NCI-H187 treated with DMSO at 0.1 percent for 48 hours (cell line): ENCODE results near the gene ASPHD1.
"Not testable (repeated sequence)": the region's sequence is repeated elsewhere in the genome, so short reads cannot be mapped to it uniquely, and the experiment has no call there.

Experiments used
- DNase-seq: peaks from one replicate; lab custom pipeline; 2025; lab: John Stamatoyannopoulos, UW

The ASPHD1 gene, protein sequence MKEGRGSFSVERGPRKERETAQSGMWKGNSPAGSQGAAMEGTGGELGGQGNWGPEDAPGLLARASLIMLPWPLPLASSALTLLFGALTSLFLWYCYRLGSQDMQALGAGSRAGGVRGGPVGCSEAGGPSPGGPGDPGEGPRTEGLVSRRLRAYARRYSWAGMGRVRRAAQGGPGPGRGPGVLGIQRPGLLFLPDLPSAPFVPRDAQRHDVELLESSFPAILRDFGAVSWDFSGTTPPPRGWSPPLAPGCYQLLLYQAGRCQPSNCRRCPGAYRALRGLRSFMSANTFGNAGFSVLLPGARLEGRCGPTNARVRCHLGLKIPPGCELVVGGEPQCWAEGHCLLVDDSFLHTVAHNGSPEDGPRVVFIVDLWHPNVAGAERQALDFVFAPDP

GRCh38 chr16:29900102-29900887, at the start of gene ASPHD1:
TSS of gene ASPHD1 (plus strand) at chr16:29900488. CDS start at chr16:29900972, 484 bp downstream.
- no peak for DNase-seq

DNA sequence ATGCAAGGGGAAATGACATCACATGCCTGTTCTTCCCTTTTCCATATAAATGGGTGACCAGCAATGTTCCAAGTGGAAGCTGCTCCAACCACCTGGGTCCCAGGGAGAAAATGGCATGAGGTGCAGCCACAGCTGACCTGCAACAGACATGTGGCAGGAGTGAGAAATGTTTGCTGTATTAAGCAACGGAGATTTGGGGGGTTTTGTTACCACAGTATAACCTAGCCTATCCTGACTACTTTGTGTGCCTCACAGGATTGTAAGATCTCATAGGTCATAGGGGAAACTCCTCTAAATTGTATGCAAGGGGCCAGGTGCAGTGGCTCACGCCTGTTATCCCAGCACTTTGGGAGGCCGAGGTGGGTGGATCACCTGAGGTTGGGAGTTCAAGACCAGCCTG, 49.3 kb upstream of the ASPHD1 start:
- DNase-seq, result no peak

DNA sequence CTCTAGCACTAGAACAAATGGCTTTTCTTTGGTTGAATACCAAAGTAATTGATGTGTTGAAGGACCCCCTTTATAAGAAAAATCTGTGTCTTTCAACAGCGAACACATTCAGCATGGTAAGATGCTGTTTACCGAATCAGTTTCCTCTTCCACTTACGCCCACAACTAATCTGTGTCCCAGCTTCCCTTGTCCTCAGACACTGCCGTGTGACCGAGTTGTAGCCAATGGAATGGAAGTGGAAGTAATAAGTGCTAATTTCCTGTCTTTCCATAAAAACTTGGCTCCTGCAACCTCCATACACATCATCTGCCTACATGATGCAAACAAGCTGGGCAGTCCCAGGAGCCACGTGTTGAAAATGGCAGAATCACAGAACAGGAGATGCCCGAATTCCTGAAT, 47.6 kb upstream of the ASPHD1 start:
- DNase-seq, result no peak

GRCh38 chr16:29854520-29855100, 45.7 kb upstream of the ASPHD1 start:
- DNase-seq, result no peak

DNA sequence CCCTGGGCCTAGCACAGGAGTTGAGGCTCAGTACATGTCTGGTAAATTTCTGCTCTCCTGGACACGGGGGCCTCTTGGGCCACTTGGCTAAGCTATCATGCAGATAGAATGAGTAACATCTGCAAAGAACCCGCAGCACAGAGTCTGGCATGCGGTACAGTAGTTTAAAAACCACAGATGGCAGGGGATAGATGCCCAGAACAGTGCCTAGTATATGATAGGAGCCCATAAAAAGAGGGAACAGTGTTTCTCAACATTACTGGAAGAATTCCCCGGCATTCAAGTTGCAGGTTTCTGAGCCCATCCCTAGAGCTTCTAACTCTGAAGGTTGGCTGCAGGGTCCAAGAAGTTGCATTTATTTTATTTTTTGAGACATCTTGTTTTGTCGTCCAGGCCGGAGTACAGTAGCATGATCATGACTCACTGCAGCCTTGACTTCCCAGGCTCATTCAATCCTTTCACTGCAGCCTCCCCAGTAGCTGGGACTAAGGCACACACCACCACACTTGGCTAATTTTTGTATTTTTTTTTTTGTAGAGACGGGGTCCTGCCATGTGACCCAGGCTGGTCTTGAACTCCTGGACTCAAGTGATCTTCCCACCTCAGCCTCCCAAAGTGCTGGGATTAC, 43.0 kb upstream of the ASPHD1 start:
- no peak for DNase-seq

- no peak for DNase-seq
Measured at GRCh38 chr16:29858149-29858849, 42.0 kb upstream of the ASPHD1 start.

GRCh38 chr16:29858974-29859373, 41.3 kb upstream of the ASPHD1 start:
- DNase-seq, result no peak

DNA sequence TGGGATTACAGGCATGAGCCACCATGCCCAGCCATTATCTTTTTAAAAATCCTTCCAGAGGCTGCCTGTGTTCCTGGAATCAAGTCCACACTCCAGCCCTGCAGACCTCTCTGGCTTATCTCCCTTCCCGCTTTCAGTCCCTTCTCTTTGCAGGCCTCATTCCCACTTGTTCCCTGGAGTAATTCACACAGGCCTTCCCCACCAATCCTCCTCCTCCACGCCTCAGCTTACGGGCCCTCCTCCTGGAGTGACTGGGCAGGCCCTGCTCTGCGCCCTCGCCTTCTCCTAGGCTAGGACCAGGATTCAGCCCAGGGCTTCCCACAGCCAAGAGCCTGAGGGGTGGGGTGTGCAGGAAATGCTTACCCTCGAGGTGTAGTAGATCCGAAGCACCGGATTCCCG, 40.1 kb upstream of the ASPHD1 start:
- no peak for DNase-seq

DNA sequence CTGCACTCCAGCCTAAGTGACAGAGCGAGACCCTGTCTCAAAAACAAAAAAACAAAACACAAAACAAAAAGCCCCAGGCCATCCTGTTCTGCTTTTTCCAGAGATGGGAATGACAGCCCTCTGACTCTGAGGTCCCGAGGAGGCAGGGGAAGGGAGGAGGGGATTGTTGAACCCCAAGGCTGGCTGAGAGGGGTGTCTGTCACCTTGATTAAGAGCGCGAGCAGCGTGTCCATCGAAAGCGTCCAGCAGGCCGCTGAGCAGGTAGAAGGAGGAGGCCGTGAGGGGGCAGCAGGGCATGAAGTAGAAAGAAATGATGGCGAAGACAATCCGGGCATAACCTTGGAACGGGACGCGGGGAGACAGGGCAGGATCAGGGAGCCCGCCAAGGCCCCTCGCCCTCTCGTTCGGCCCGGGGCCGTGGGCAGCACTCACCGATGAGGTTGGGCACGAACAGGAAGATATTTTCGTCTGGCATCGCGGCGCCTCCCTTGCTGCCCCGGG, 37.9 kb upstream of the ASPHD1 start:
- no peak for DNase-seq

DNA sequence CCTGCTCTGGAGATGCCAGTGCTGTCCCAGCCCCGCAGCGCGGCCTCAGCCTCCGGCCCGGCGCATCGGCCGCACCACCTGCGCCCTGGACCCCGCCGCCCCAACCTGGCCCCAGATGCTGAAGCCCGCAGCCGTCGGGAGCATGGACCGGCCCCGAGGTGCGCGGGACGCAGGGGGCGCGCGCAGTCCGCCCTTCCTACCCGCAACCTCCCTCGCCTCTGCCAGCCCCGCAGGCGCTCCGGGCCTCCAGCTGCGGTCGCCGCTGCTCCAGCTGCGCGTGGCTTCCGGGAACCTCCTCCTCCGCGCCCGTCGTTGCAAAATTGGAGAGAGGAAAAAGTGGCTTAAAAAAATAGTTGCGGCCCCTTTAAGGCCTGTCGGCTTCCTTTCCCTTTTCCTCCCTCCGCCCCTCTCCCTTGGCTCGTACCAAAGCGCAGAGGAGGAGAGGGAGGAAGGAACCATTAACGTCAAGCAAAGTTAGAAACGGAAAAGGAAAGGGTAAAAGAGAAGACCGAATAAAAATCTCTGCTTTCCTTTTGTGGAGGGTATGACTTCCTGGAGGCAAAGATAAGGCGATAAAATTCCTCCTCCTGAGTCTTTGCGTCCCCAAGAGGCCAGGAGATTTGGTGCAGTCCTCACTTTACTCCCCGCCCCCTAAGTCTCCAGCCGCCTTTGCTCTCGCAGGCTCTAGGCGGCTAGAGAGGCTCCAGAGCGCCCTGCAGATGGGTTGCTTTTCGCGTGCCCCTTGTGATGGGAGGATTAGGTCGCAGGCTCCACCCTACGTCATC, 37.2 kb upstream of the ASPHD1 start, which contains the start of gene CDIPT:
TSS of gene CDIPT (minus strand) at position 343 of the 785 bp plus-strand sequence. CDS start 369 bp downstream, outside the sequence.
- peak; percentile 39 for DNase-seq

DNA sequence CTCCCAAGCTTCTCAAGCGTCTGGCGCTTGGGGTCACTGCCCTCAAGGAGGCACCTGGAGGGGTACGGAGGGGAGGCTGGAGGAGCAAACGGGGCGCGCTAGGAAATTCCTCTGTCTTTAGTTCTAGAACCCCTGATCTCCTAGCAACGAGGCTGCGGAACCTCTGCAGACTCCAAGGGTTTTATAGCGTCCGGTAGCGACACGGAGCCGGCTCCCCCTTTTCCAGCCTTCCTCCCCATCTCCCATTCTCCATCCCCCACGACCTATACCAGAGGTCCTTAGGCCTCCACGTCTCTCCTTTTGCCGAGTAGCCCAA, 36.7 kb upstream of the ASPHD1 start:
- DNase-seq, result no peak

DNA sequence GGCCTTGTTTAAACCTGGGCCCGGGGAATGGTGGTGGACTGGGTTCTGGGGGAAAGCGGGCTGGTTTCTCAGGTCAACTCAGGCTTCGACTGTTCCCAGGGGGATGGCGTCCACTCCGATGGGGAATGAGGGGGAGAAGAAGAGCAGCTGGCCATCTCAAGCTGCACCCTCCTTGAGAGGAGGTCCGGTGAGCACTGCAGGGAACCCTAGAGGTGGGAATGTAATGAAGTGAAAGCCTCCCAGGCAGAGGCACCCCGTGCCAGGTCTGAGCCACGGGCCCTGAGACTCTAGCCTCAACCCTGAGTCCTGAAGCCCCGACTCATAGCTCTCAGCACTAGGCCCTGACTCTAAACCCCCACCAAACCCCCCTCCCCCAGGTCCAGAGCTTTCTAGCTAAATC, 36.1 kb upstream of the ASPHD1 start:
- no peak for DNase-seq

GRCh38 chr16:29868396-29869009, 31.8 kb upstream of the ASPHD1 start:
- DNase-seq, result no peak

DNA sequence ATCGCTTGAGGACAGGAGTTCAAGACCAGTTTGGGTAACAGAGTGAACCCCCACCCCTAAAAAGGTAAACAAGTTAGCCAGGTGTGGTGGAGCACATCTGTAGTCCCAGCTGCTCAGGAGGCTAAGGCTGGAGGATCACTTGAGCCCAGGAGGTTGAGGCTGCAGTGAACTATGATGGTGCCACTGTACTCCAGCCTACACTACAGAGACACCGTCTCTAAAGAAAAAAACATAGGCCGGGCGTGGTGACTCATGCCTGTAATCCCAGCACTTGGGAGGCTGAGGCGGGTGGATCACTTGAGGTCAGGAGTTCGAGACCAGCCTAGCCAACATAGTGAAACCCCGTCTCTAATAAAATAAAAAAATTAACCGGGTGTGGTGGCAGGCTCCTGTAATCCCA, 31.2 kb upstream of the ASPHD1 start:
- DNase-seq, result not testable (repeated sequence)

DNA sequence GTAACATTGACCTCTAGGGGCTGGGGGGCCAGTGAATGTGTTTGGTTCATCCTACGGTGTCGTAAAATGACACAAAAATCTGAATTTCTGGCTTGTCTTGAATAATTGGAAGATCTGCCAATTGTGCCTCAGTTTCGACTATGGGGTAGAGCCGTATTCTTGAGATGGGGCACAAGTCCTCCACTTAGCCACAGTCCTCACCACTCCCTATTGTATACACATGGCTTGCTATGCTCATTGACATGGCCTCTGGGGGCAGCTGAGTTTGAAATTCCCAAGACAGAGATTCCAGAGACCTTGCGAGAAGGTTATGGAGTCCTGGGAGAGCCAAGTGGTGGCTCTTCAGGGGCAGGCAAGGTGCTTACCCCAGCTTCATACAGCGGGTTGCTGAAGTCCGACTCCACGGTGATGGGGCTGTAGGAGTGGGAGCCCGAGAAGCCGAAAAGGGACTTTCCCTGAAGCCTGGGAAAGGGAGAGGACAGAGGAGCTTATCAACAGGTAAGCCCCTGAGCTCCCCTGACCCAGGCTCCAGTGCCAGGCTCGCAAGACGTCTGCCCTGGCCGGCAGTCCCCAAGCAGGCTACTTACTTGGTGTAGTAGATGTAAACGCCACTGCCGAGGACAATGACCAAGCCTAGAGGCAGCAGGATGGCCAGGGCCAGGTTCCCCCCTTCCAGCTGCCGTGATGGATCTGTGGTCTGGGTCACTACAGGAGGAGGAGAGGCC, 28.3 kb upstream of the ASPHD1 start:
- no peak for DNase-seq

GRCh38 chr16:29873319-29873718, 27.0 kb upstream of the ASPHD1 start:
- no peak for DNase-seq

GRCh38 chr16:29875206-29875605, 25.1 kb upstream of the ASPHD1 start:
- no peak for DNase-seq

GRCh38 chr16:29876217-29876593, 24.1 kb upstream of the ASPHD1 start:
- no peak for DNase-seq

DNA sequence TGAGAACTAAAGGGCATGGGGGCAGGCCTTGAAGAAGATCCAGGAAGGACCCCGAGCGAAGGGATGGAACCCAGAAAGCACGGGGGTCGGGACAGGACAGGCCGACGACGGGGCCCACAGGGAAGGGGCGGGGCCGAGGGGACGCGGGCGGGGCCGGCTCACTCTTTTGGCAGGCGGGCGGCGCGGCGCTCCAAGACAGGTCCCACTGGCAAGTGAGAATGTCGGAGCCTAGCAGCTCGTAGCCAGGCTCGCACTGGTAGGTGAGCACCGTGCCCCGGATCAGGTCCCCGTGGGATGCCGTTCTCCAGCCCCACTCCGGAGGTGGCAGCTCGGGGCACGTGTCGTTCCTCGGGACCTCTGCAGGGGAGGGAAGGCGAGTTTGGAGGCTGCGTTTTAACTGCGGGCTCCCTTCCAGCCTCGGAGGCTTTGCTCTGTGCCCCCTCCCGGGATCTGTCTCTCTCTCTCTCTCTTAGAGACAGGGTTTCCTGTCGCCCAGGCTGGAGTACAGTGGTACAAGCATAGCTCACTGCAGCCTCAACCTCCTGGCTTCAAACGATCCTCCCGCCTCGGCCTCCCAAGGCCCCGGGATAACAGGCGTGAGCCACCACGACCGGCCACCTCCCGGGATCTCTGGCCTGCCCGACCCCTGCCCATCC, 23.6 kb upstream of the ASPHD1 start:
- DNase-seq, result no peak
